CD4-positive, alpha-beta T cell (primary cell): ENCODE data around the gene ETV5. TPM values are rescaled to one million over a fixed set of nuclear protein-coding genes. Genes with fewer than 3 reads are reported as not detected.

Source experiments
- ATAC-seq: fragments of 200-7000 bp; cut with Tn5 transposase; one replicate; pipeline ENCODE4 v1.10.0; 2022; ENCODE audit warnings: mild to moderate bottlenecking; ENCODE audit not compliant: poor library complexity
- CTCF ChIA-PET: fragments of 350-600 bp; sonication (Branson Sonifier 250); formaldehyde crosslinking; loops from one replicate; lab custom pipeline; 2021; ENCODE audit warnings: antibody characterized with exemption, inconsistent platforms; lab: Charles Lee
- POLR2A ChIA-PET: fragments of 350-600 bp; sonication (Branson Sonifier 250); formaldehyde crosslinking; loops from one replicate; lab custom pipeline; 2021; ENCODE audit warnings: antibody characterized with exemption, inconsistent platforms; lab: Charles Lee
- DNase-seq, 14 experiments: peaks; one replicate each; pipeline ENCODE4 v3.0.0-alpha.2; 2013 to 2020; ENCODE audit warnings: mixed read lengths in 2 of 14
- H3K27ac ChIP-seq, 2 donors: one replicate each; pipeline versions ENCODE4 v1.5.1 to v1.7.0; 2013; ENCODE audit warnings: low read length in 2 of 2, low read depth in 1 of 2, mild to moderate bottlenecking in 1 of 2
- H3K27me3 ChIP-seq, 2 experiments: 1 replicate in 1 of 2; 2 replicates in 1 of 2; pipeline versions ENCODE4 v1.6.1 to v1.7.0; 2013; ENCODE audit warnings: low read length in 2 of 2, control low read depth in 1 of 2, mild to moderate bottlenecking in 1 of 2, moderate library complexity in 1 of 2; ENCODE audit not compliant: insufficient read depth in 2 of 2, control insufficient read depth in 1 of 2
- H3K36me3 ChIP-seq: one replicate; pipeline ENCODE4 v1.6.1; 2013; ENCODE audit warnings: low read length, control low read depth; ENCODE audit not compliant: insufficient read depth
- H3K4me1 ChIP-seq: one replicate; pipeline ENCODE4 v1.6.1; 2013; ENCODE audit warnings: low read length, control low read depth; ENCODE audit not compliant: insufficient read depth
- H3K4me3 ChIP-seq: one replicate; pipeline ENCODE4 v1.5.1; 2013; ENCODE audit warnings: mild to moderate bottlenecking, low read length, moderate library complexity
- H3K9me3 ChIP-seq, 2 experiments: 1 replicate in 1 of 2; 2 replicates in 1 of 2; pipeline versions ENCODE4 v1.6.1 to v1.7.0; 2013; ENCODE audit warnings: low read length in 2 of 2, mild to moderate bottlenecking in 2 of 2, control low read depth in 1 of 2, moderate library complexity in 1 of 2; ENCODE audit not compliant: control insufficient read depth in 1 of 2, insufficient read depth in 1 of 2
- H3K27ac Mint-ChIP-seq: one replicate; pipeline ENCODE4 v1.8.0; 2020; ENCODE audit warnings: mixed read lengths
- H3K27me3 Mint-ChIP-seq: one replicate; pipeline ENCODE4 v1.8.0; 2021; ENCODE audit warnings: mixed read lengths
- H3K36me3 Mint-ChIP-seq: one replicate; pipeline ENCODE4 v1.8.0; 2021; ENCODE audit warnings: low read depth, mixed read lengths
- H3K4me1 Mint-ChIP-seq: one replicate; pipeline ENCODE4 v1.8.0; 2021; ENCODE audit warnings: low read depth, mixed read lengths
- H3K4me3 Mint-ChIP-seq: one replicate; pipeline ENCODE4 v1.8.0; 2020; ENCODE audit warnings: mild to moderate bottlenecking, mixed read lengths
- H3K9me3 Mint-ChIP-seq: one replicate; pipeline ENCODE4 v1.8.0; 2020; ENCODE audit warnings: mixed read lengths
- CTCF ChIP-seq: fragments of 200-600 bp; IDR thresholded peaks from one replicate; pipeline ENCODE4 v1.8.0; 2022; ENCODE audit warnings: antibody characterized with exemption, mild to moderate bottlenecking
- intact Hi-C, 2 experiments: fragments of 100-400 bp; cut with DNase I in 1 of 2; cut with micrococcal nuclease in 1 of 2; formaldehyde crosslinking; loops; one replicate each; pipeline versions ENCODE4 v1.15.1 to v1.9.0; 2023 to 2025; cut with DNase I, micrococcal nuclease
- total RNA-seq, 174 experiments: library from RNA in 2 of 174; stranded (reverse) in 2 of 174; gene quantifications; one replicate each; pipeline ENCODE4 v1.2.3 and lab custom pipeline; 2021 to 2026

The ETV5 gene
- total RNA-seq, 2 experiments from 2014 or later = not detected

GRCh38 chr3:186121968-186122367 is 13.1 kb upstream of the ETV5 start:
- TF ChIP-seq CTCF = no peak
- Histone ChIP-seq H3K36me3 (no peaks in the 10 kb centered on the region), H3K27me3 (peaks cover 8 to 37% of the 10 kb centered on the region in 2 experiments), H3K27ac (no peak overlapping the region), H3K9me3 (no peaks in the 10 kb centered on the region), H3K4me1 (no peaks in the 10 kb centered on the region), H3K4me3 (no peak overlapping the region)
- H3K4me3 Mint-ChIP-seq = no peak overlapping the region
- no peaks in the 10 kb centered on the region for H3K4me1 Mint-ChIP-seq
- H3K27ac Mint-ChIP-seq = no peak overlapping the region
- DNase-seq (no peak), ATAC-seq (no peak)
- POLR2A ChIA-PET = no interaction called here
- H3K36me3 Mint-ChIP-seq = no peaks in the 10 kb centered on the region
- CTCF ChIA-PET = no interaction called here
- intact Hi-C loops = no loop called here
- H3K27me3 Mint-ChIP-seq = peaks cover 57% of the 10 kb centered on the region
- no peaks in the 10 kb centered on the region for H3K9me3 Mint-ChIP-seq

- Histone ChIP-seq H3K27ac (no peak overlapping the region), H3K4me3 (no peak overlapping the region), H3K4me1 (no peaks in the 10 kb centered on the region), H3K36me3 (no peaks in the 10 kb centered on the region), H3K9me3 (no peaks in the 10 kb centered on the region), H3K27me3 (peaks cover 8 to 37% of the 10 kb centered on the region in 2 experiments)
- Mint-ChIP-seq H3K27ac (no peak overlapping the region), H3K4me3 (no peak overlapping the region), H3K4me1 (no peaks in the 10 kb centered on the region), H3K27me3 (peaks cover 63% of the 10 kb centered on the region), H3K9me3 (no peaks in the 10 kb centered on the region), H3K36me3 (no peaks in the 10 kb centered on the region)
- ChIA-PET POLR2A (no interaction called here), CTCF (interaction anchor here (0.7 kb wide), 1 partner anchor 12 kb away, joined by 3 read pairs; no protein-coding TSS in a partner anchor)
- no peak for ATAC-seq
- TF ChIP-seq CTCF = no peak
- DNase-seq = no peak
- intact Hi-C loops = no loop called here
Observed at GRCh38 chr3:186121278-186121677, 12.4 kb upstream of the ETV5 start.

GRCh38 chr3:186119499-186119898 is 10.6 kb upstream of the ETV5 start:
- H3K27me3 Mint-ChIP-seq = peaks cover 77% of the 10 kb centered on the region
- no peaks in the 10 kb centered on the region for H3K36me3 Mint-ChIP-seq
- H3K36me3 ChIP-seq = no peaks in the 10 kb centered on the region
- ChIA-PET POLR2A (no interaction called here), CTCF (no interaction called here)
- TF ChIP-seq CTCF = no peak
- H3K27ac ChIP-seq = no peak overlapping the region
- H3K27me3 ChIP-seq = peaks cover 13 to 37% of the 10 kb centered on the region in 2 experiments
- no peak for ATAC-seq
- no peaks in the 10 kb centered on the region for H3K9me3 ChIP-seq
- H3K27ac Mint-ChIP-seq = no peak overlapping the region
- no peaks in the 10 kb centered on the region for H3K4me1 Mint-ChIP-seq
- H3K4me3 Mint-ChIP-seq = no peak overlapping the region
- DNase-seq = no peak
- H3K9me3 Mint-ChIP-seq = no peaks in the 10 kb centered on the region
- no peak overlapping the region for H3K4me3 ChIP-seq
- intact Hi-C loops = loop anchor here in 1 of 2 experiments (10.0 kb wide), 1 partner anchor 415 kb away; no protein-coding TSS in a partner anchor
- no peaks in the 10 kb centered on the region for H3K4me1 ChIP-seq
